Measurements from ENCODE around the gene KLHDC8B.

The KLHDC8B gene

DNA sequence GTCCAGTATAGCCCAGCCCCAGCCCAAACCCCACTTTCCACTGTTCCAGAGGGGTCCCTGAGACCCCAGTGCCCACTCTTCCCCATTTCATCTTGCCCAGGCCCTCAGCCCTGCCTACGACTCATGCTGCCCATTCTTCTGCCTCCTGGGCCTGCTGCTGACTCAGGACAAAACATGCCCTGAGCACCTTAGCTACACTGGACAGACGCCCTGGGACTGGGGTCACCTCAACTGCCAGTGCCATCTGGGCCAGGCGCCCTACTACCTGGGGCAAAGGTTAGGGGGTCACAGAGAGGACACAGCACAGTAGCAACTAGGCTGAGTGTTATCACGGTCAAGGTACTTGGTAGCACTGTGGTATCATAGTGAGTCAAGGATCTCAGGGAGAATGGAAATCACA, 35.9 kb upstream of the KLHDC8B start:
- TF ChIP-seq, protein P1, sequence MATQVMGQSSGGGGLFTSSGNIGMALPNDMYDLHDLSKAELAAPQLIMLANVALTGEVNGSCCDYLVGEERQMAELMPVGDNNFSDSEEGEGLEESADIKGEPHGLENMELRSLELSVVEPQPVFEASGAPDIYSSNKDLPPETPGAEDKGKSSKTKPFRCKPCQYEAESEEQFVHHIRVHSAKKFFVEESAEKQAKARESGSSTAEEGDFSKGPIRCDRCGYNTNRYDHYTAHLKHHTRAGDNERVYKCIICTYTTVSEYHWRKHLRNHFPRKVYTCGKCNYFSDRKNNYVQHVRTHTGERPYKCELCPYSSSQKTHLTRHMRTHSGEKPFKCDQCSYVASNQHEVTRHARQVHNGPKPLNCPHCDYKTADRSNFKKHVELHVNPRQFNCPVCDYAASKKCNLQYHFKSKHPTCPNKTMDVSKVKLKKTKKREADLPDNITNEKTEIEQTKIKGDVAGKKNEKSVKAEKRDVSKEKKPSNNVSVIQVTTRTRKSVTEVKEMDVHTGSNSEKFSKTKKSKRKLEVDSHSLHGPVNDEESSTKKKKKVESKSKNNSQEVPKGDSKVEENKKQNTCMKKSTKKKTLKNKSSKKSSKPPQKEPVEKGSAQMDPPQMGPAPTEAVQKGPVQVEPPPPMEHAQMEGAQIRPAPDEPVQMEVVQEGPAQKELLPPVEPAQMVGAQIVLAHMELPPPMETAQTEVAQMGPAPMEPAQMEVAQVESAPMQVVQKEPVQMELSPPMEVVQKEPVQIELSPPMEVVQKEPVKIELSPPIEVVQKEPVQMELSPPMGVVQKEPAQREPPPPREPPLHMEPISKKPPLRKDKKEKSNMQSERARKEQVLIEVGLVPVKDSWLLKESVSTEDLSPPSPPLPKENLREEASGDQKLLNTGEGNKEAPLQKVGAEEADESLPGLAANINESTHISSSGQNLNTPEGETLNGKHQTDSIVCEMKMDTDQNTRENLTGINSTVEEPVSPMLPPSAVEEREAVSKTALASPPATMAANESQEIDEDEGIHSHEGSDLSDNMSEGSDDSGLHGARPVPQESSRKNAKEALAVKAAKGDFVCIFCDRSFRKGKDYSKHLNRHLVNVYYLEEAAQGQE (IDR thresholded peaks at IDR 0.05; ENCODE audit: insufficient read depth in 1 of 2, low read depth in 2 of 2, low read length in 2 of 2) = no peak
- no peak for TF ChIP-seq FOXP2 (optimal IDR thresholded peaks at IDR 0.05; ENCODE audit: borderline replicate concordance, extremely low read depth, extremely low read length, insufficient read depth)
- no peak for TF ChIP-seq SIN3A (IDR thresholded peaks at IDR 0.05; ENCODE audit: borderline replicate concordance, insufficient read depth, low read length)
- no peak for TF ChIP-seq POLR2AphosphoS5 (IDR thresholded peaks at IDR 0.05; ENCODE audit: low read depth, low read length)
- no peak for TF ChIP-seq TAF1 (IDR thresholded peaks at IDR 0.05; ENCODE audit: borderline replicate concordance, insufficient read depth, low read length)

DNA sequence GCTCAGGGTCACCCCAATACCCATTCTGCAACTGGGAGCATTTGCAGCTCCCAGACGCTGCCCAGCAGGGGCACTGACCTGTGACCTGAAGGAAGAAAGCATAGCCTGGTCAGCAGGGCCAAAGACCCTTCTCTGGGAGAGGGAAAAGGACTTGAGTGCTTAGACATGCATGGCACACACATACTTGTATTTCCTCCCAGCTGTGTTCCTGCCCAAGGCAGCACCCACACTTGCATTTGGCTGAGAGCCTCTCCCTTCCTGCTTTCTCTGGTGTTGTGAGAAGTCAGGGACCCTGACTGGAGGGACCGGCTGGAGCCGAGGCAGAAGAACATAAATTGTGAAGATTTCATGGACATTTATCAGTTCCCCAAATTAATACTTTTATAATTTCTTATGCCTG, 31.3 kb upstream of the KLHDC8B start:
- TF ChIP-seq, protein P1 (IDR thresholded peaks at IDR 0.05; ENCODE audit: insufficient read depth in 1 of 2, low read depth in 2 of 2, low read length in 2 of 2) = no peak
- TF ChIP-seq FOXP2 (optimal IDR thresholded peaks at IDR 0.05; ENCODE audit: borderline replicate concordance, extremely low read depth, extremely low read length, insufficient read depth) (no peak), TAF1 (IDR thresholded peaks at IDR 0.05; ENCODE audit: borderline replicate concordance, insufficient read depth, low read length) (no peak), POLR2AphosphoS5 (IDR thresholded peaks at IDR 0.05; ENCODE audit: low read depth, low read length) (no peak), SIN3A (IDR thresholded peaks at IDR 0.05; ENCODE audit: borderline replicate concordance, insufficient read depth, low read length) (no peak)

DNA sequence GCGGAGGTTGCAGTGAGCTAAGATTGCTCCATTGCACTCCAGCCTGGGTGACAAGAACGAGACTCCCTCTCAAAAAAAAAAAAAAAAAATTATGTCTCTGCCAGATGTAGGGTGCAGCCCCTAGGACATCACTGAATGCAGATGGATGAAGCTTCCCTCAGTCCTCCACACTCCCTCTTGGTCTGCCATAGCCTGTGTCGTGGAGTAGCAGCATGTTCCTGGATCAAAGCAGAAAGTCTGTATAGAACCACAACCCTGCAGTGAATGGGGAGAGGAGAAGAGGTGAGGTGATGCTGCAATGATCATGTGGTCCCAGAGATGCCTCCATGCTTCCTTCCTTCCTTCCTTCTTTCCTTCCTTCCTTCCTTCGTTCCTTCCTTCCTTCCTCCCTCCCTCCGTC, 23.2 kb upstream of the KLHDC8B start:
- TF ChIP-seq POLR2AphosphoS5 (IDR thresholded peaks at IDR 0.05; ENCODE audit: low read depth, low read length) (no peak), SIN3A (IDR thresholded peaks at IDR 0.05; ENCODE audit: borderline replicate concordance, insufficient read depth, low read length) (no peak), TAF1 (IDR thresholded peaks at IDR 0.05; ENCODE audit: borderline replicate concordance, insufficient read depth, low read length) (no peak), FOXP2 (optimal IDR thresholded peaks at IDR 0.05; ENCODE audit: borderline replicate concordance, extremely low read depth, extremely low read length, insufficient read depth) (no peak)
- TF ChIP-seq, protein P1 (IDR thresholded peaks at IDR 0.05; ENCODE audit: insufficient read depth in 1 of 2, low read depth in 2 of 2, low read length in 2 of 2) = no peak

DNA sequence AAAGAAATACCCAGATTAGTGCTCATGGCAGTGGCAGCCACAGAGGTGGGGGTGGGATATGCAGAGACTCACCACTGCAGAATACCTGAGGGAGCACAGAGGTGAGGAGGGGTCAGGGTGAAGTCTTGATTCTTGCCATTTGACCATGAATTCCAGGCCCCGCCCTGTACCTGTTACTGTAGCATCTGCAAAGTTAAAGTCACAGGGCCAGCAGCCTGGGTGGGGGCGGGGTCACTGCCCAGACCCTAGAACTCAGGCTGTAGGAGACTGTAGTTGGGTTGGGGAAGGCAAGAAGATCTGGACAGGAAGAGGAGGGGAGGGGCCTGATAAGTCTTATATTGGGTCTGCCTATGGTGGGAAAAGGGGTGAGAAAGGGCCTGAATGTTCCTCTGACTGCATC, 19.8 kb upstream of the KLHDC8B start:
- TF ChIP-seq TAF1 (IDR thresholded peaks at IDR 0.05; ENCODE audit: borderline replicate concordance, insufficient read depth, low read length) (no peak), SIN3A (IDR thresholded peaks at IDR 0.05; ENCODE audit: borderline replicate concordance, insufficient read depth, low read length) (no peak), POLR2AphosphoS5 (IDR thresholded peaks at IDR 0.05; ENCODE audit: low read depth, low read length) (no peak)
- TF ChIP-seq, protein P1 (IDR thresholded peaks at IDR 0.05; ENCODE audit: insufficient read depth in 1 of 2, low read depth in 2 of 2, low read length in 2 of 2) = no peak

DNA sequence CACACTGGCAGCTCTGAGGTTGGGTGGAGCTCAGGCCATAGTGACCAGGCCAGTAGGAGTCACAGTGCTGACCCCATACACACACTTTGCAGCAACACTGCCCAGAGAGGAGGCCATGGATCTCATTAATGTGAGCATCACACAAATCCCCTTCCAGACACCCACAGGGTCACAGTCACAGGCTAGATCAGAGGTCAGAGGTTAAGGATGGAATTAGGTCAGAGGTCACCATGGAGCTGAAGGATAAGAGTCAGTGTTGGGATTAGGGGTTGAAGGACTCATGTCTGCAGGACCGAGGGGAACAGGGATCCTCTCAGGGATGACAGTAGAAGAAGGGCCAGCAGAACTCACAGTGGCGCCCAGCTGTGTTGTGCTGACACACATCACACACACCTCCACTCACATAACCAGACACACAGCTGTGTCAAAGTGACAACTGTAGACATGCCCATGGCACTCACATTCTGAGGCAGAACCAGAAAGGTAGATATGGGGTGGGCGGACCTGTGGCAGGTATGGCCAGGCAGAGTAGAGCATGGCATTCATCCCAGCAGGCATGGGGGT, 18.0 kb upstream of the KLHDC8B start:
- TF ChIP-seq POLR2AphosphoS5 (IDR thresholded peaks at IDR 0.05; ENCODE audit: low read depth, low read length) (no peak), TAF1 (IDR thresholded peaks at IDR 0.05; ENCODE audit: borderline replicate concordance, insufficient read depth, low read length) (no peak), SIN3A (IDR thresholded peaks at IDR 0.05; ENCODE audit: borderline replicate concordance, insufficient read depth, low read length) (no peak), FOXP2 (optimal IDR thresholded peaks at IDR 0.05; ENCODE audit: borderline replicate concordance, extremely low read depth, extremely low read length, insufficient read depth) (no peak)
- TF ChIP-seq, protein P1 (IDR thresholded peaks at IDR 0.05; ENCODE audit: insufficient read depth in 1 of 2, low read depth in 2 of 2, low read length in 2 of 2) = no peak
